AG04450 (cell line): ENCODE data around the gene PAM. TPM values are rescaled to one million over a fixed set of nuclear protein-coding genes. Genes with fewer than 3 reads are reported as not detected.

Source experiments
- CTCF ChIA-PET: fragments of 300-600, 350-600 bp; formaldehyde crosslinking; extraction: SDS; loops from one replicate; lab custom pipeline; 2022; ENCODE audit warnings: antibody characterized with exemption, inconsistent platforms; lab: Charles Lee
- POLR2A ChIA-PET: fragments of 350-600 bp; formaldehyde crosslinking; extraction: SDS; loops from one replicate; lab custom pipeline; 2021; ENCODE audit warnings: antibody characterized with exemption, inconsistent platforms; lab: Yijun Ruan, JAX
- DNase-seq: peaks from one replicate; pipeline ENCODE4 v3.0.0-alpha.2; 2011; ENCODE audit warnings: low read depth, low spot score
- H3K27ac ChIP-seq: one replicate; pipeline ENCODE4 v1.5.1; 2012; ENCODE audit warnings: low read depth, low read length, control low read depth
- H3K27me3 ChIP-seq: one replicate; pipeline ENCODE4 v1.6.0; 2012; ENCODE audit warnings: low read length; ENCODE audit not compliant: control insufficient read depth, insufficient read depth
- H3K4me3 ChIP-seq: 2 replicates; pipeline ENCODE4 v1.5.1; 2011; ENCODE audit warnings: mild to moderate bottlenecking, low read depth, low read length, control low read depth
- H3K9me3 ChIP-seq: 2 replicates; pipeline ENCODE4 v1.5.1; 2012; ENCODE audit warnings: low read length; ENCODE audit not compliant: control insufficient read depth, insufficient read depth
- polyA plus RNA-seq: library from polyadenylated mRNA; depleted of rRNA; stranded (reverse); fragments of >200 nt; gene quantifications from 2 replicates; pipeline ENCODE4 v1.2.3, GENCODE V29; 2011
- TF ChIP-seq, protein P1 (sequence below): IDR thresholded peaks from 2 replicates; pipeline ENCODE4 v1.5.1; 2011; ENCODE audit warnings: low read depth, low read length, control low read depth, inconsistent platforms

PAM gene
- polyA plus RNA-seq, 1 experiment, result 307 TPM

DNA sequence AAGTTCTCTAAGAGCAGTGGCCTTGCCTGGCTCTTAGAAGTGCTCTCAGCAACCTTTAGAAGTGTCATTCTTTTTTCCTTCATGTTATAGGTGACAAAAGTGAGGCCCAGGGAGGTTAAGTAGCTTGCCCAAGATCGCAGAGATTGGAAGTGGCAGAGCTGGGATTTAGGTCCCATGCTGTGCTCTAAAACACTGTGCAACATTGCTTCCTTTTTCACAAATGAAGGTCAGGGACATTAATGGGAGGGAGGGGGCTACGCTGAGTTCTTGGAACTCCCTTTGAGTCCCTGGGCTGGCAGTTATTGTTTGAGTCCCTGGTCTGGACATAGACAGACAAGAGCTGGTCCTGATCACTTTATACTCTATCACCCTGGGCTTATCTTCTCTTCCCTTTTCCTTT, 45.3 kb downstream of the PAM start:
- DNase-seq, result no peak
- TF ChIP-seq, protein P1, sequence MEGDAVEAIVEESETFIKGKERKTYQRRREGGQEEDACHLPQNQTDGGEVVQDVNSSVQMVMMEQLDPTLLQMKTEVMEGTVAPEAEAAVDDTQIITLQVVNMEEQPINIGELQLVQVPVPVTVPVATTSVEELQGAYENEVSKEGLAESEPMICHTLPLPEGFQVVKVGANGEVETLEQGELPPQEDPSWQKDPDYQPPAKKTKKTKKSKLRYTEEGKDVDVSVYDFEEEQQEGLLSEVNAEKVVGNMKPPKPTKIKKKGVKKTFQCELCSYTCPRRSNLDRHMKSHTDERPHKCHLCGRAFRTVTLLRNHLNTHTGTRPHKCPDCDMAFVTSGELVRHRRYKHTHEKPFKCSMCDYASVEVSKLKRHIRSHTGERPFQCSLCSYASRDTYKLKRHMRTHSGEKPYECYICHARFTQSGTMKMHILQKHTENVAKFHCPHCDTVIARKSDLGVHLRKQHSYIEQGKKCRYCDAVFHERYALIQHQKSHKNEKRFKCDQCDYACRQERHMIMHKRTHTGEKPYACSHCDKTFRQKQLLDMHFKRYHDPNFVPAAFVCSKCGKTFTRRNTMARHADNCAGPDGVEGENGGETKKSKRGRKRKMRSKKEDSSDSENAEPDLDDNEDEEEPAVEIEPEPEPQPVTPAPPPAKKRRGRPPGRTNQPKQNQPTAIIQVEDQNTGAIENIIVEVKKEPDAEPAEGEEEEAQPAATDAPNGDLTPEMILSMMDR, result no peak

DNA sequence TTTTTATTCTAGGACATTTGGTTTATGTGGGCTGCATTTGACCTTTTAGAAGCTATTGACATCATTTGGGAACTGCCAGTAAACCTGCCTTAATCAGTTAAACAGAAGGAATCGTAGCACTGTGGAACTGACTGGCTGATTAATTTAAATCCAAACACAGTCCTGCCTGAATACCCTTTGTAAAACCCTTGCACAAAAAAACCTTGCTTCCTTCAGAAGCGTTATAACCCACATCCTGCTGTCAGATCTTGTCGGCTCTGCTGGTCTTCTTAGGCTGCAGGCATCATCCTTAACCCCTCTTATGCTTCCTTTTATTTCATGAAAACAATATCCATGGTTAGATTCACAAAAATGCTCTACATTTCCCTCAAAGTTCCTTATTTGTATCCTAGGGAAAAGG, 46.3 kb downstream of the PAM start:
- Histone ChIP-seq H3K27me3 (no peaks in the 10 kb centered on the region), H3K9me3 (no peaks in the 10 kb centered on the region), H3K27ac (no peak overlapping the region), H3K4me3 (no peak overlapping the region)
- no peak for DNase-seq
- ChIA-PET CTCF (interaction anchor here (1.7 to 4.0 kb wide), 3 partner anchors 20 to 120 kb away, joined by 7 to 32 read pairs (median 11); no protein-coding TSS in a partner anchor), POLR2A (interaction anchor here (0.7 kb wide), 1 partner anchor 21 kb away, joined by 8 read pairs; no protein-coding TSS in a partner anchor)
- TF ChIP-seq, protein P1, result no peak

More for the DNA sequence above, 45.3 kb downstream of the PAM start:
- CTCF ChIA-PET, result interaction anchor here (2.9 to 4.0 kb wide), 2 partner anchors 19 to 119 kb away, joined by 11 to 32 read pairs; no protein-coding TSS in a partner anchor
- Histone ChIP-seq H3K4me3 (no peak overlapping the region), H3K27ac (no peak overlapping the region), H3K27me3 (no peaks in the 10 kb centered on the region), H3K9me3 (no peaks in the 10 kb centered on the region)
- POLR2A ChIA-PET, result no interaction called here

DNA sequence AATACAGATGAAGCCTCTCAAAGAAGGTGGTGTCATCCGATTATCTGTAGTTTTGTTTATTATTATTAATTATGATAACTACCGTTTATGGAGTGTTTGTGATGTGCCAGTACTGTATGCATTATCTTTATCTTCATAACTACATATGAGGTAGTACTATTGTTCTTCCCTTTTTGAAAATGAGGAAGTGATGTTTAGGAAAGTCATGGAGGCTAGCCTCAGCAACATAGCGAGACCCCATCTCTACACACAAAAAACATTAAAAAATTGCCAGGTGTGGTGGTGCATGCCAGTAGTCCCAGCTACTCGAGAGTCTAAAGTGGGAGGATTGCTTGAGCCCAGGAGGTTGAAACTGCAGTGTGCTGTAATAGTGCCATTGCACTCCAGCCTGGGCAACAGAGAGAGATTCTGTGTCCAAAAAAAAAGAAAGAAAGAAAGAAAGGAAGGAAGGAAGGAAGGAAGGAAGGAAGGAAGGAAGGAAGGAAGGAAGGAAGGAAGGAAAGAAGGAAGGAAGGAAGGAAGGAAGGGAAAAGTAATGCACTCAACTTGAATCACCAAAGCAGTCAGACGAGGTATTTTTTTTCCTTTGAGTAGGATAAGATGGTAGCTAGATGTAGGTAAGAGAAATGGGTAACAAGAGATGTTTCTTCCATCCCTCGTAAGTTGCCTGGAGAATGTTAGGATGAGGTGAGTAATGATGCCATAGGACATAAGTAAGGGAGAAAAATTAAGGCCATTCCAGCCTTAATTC, 47.8 kb downstream of the PAM start:
- ChIA-PET POLR2A (no interaction called here), CTCF (interaction anchor here (0.7 to 1.7 kb wide), 2 partner anchors 9 to 22 kb away, joined by 3 to 7 read pairs; no protein-coding TSS in a partner anchor)
- Histone ChIP-seq H3K9me3 (no peaks in the 10 kb centered on the region), H3K27me3 (no peaks in the 10 kb centered on the region), H3K27ac (no peak overlapping the region), H3K4me3 (no peak overlapping the region)
- TF ChIP-seq, protein P1, result no peak
- DNase-seq, result no peak

DNA sequence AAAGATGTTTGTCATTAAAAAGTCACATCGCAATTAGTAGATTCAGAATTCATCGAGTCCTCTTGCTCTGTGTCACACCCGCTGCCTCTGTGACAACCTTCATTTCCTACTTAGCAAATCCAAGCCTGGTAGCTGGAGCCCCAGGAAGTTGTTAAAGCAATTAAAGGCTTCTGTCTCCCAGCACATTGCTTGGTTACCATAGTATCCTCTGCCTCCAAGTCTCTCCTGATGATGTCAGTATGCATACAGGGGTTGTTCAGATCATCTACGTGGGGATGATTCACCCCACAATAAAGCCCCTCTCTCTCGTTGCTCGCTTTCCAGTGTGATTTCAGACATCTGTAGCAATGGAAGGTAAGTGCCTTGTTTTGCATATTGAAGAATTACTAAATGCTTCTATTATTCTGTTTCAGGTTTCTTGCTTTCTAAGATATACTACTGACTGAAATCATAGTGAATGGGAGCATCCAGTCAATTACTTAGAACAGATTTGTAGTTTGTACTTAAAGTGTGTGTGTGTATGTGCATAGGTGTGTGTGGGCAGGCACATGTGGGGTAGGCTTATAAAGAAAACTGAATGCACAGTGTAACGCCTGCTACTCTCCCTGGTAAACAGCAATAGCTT, 52.9 kb downstream of the PAM start:
- no peak overlapping the region for H3K27ac ChIP-seq
- POLR2A ChIA-PET, result no interaction called here
- TF ChIP-seq, protein P1, result no peak
- no peak overlapping the region for H3K4me3 ChIP-seq
- DNase-seq, result no peak
- H3K27me3 ChIP-seq, result no peaks in the 10 kb centered on the region
- H3K9me3 ChIP-seq, result no peaks in the 10 kb centered on the region
- CTCF ChIA-PET, result interaction anchor here (0.6 to 2.5 kb wide), 3 partner anchors 26 to 329 kb away, joined by 3 to 8 read pairs (median 4); no protein-coding TSS in a partner anchor
